Measurements from ENCODE around the gene MAP3K7CL. TPM values are rescaled to one million over a fixed set of nuclear protein-coding genes. Genes with fewer than 3 reads are reported as not detected.

MAP3K7CL gene
- total RNA-seq, 2 experiments from 2014 or later: 4.8 to 5.7 TPM

DNA sequence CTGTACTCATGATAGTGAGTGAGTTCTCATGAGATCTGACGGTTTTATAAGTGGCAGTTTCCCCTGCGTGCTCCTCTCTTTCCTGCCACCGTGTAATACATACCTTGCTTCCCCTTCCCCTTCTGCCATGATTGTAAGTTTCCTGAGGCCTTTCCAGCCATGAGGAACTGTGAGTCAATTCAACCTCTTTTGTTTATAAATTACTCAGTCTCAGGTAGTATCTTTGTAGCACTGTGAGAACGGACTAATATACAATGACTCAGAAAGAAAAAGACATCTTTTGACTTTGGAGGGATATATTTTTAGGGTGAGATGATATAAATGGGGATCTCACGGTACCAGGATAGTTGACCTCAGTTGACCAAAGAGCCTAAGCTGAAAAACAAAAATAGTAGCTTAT, 93.6 kb downstream of the MAP3K7CL start:
- Mint-ChIP-seq H3K9me3 (no peaks in the 10 kb centered on the region), H3K36me3 (no peaks in the 10 kb centered on the region), H3K4me3 (no peak overlapping the region), H3K27me3 (peaks cover 7% of the 10 kb centered on the region), H3K4me1 (ENCODE audit: low read depth) (peaks cover 2% of the 10 kb centered on the region), H3K27ac (no peak overlapping the region)
- DNase-seq: no peak
- CTCF ChIA-PET: interaction anchor here (1.2 kb wide), 1 partner anchor 153 kb away, joined by 3 read pairs; no protein-coding TSS in a partner anchor
- POLR2A ChIA-PET: no interaction called here
- intact Hi-C loops (cut with micrococcal nuclease): no loop called here

Other genes with a start within 250 kb of the MAP3K7CL start
- 10 to 100 TPM; 26.7 to 29.1 TPM for gene LTN1, start 137.8 kb upstream of the MAP3K7CL start, total RNA-seq
- 10 to 100 TPM; 14.4 to 16.2 TPM for gene RWDD2B, start 111.3 kb upstream of the MAP3K7CL start, total RNA-seq
- 10 to 100 TPM; 39.3 to 42.1 TPM for gene USP16, start 106.0 kb upstream of the MAP3K7CL start, total RNA-seq
- 100 to 1,000 TPM; 431 to 435 TPM for gene CCT8, start 57.0 kb upstream of the MAP3K7CL start, total RNA-seq
- gene BACH1, start 168.3 kb downstream of the MAP3K7CL start, total RNA-seq: 10 to 100 TPM; 22.9 to 23.0 TPM

All from activated CD4-positive, alpha-beta memory T cell treated with anti-CD3 and anti-CD28 coated beads for 36 hours (primary cell).